IMR-90 (cell line): Measurements from ENCODE around the gene AAGAB. TPM values are rescaled to one million over a fixed set of nuclear protein-coding genes. Genes with fewer than 3 reads are reported as not detected.

ENCODE experiments used
- ATAC-seq: fragments of 200-7000 bp; cut with Tn5 transposase; 2 replicates; pipeline ENCODE4 v1.9.1; 2020; ENCODE audit warnings: low read depth, mild to moderate bottlenecking, moderate library complexity
- BruUV-seq: library from RNA; stranded (reverse); fragments of 400-500 nt; replicated peaks from 2 replicates; lab custom pipeline; 2021; lab: Mats Ljungman, UMichigan
- CTCF ChIA-PET: fragments of 300-600 bp; formaldehyde crosslinking; extraction: SDS; loops from one replicate; lab custom pipeline; 2021; ENCODE audit warnings: antibody characterized with exemption; lab: Yijun Ruan, JAX
- POLR2A ChIA-PET: fragments of 300-600 bp; sonication (Branson Sonifier 250); formaldehyde crosslinking; loops from one replicate; lab custom pipeline; 2022; ENCODE audit warnings: antibody characterized with exemption; ENCODE audit not compliant: unreplicated experiment; lab: Charles Lee
- DNase-seq: peaks from one replicate; pipeline ENCODE4 v3.0.0; 2013
- H2AFZ ChIP-seq: replicated peaks from 2 replicates; pipeline ENCODE3; 2013; ENCODE audit warnings: low read length, mild to moderate bottlenecking; ENCODE audit not compliant: poor library complexity
- H2AK5ac ChIP-seq: 2 replicates; pipeline ENCODE4 v1.6.1; 2013; ENCODE audit warnings: low read depth, low read length, inconsistent platforms
- H2AK9ac ChIP-seq: replicated peaks from 2 replicates; pipeline ENCODE3; 2013; ENCODE audit warnings: mild to moderate bottlenecking, low read depth, low read length, moderate library complexity; ENCODE audit not compliant: poor library complexity
- H2BK120ac ChIP-seq: 2 replicates; pipeline ENCODE4 v1.6.1; 2013; ENCODE audit warnings: low read depth, low read length, inconsistent platforms
- H2BK15ac ChIP-seq: 3 replicates; pipeline ENCODE4 v1.6.1; 2013; ENCODE audit warnings: low read depth, low read length, inconsistent platforms
- H2BK20ac ChIP-seq: 2 replicates; pipeline ENCODE4 v1.6.1; 2013; ENCODE audit warnings: low read depth, mild to moderate bottlenecking, inconsistent platforms, low read length, moderate library complexity
- H2BK5ac ChIP-seq: 2 replicates; pipeline ENCODE4 v1.6.1; 2013; ENCODE audit warnings: mild to moderate bottlenecking, low read depth, low read length, inconsistent platforms; ENCODE audit not compliant: poor library complexity, severe bottlenecking
- H3K14ac ChIP-seq: replicated peaks from 2 replicates; pipeline ENCODE4 v1.6.1; 2013; ENCODE audit warnings: low read depth, low read length, inconsistent platforms
- H3K18ac ChIP-seq: 2 replicates; pipeline ENCODE4 v1.6.1; 2013; ENCODE audit warnings: low read depth, low read length, control low read depth
- H3K23ac ChIP-seq: 2 replicates; pipeline ENCODE4 v1.6.1; 2013; ENCODE audit warnings: low read depth, low read length, inconsistent platforms
- H3K27ac ChIP-seq: 2 replicates; pipeline ENCODE4 v1.5.1; 2013; ENCODE audit warnings: mild to moderate bottlenecking, control low read depth, low read length; ENCODE audit not compliant: insufficient read depth
- H3K27me3 ChIP-seq: 2 replicates; pipeline ENCODE4 v1.6.1; 2013; ENCODE audit warnings: low read length; ENCODE audit not compliant: control insufficient read depth, insufficient read depth
- H3K36me3 ChIP-seq: 2 replicates; pipeline ENCODE4 v1.6.1; 2013; ENCODE audit warnings: low read length, mixed read lengths; ENCODE audit not compliant: control insufficient read depth, insufficient read depth
- H3K4ac ChIP-seq: 2 replicates; pipeline ENCODE4 v1.6.1; 2013; ENCODE audit warnings: low read depth, low read length, inconsistent platforms
- H3K4me1 ChIP-seq: 2 replicates; pipeline ENCODE4 v1.6.1; 2013; ENCODE audit warnings: low read length, mixed read lengths; ENCODE audit not compliant: control insufficient read depth, insufficient read depth
- H3K4me2 ChIP-seq: 2 replicates; pipeline ENCODE4 v1.6.1; 2013; ENCODE audit warnings: low read depth, mild to moderate bottlenecking, control low read depth, low read length, moderate library complexity
- H3K4me3 ChIP-seq: 2 replicates; pipeline ENCODE4 v1.5.1; 2013; ENCODE audit warnings: low read depth, mild to moderate bottlenecking, control low read depth, low read length, moderate library complexity; ENCODE audit not compliant: insufficient read depth
- H3K56ac ChIP-seq: 2 replicates; pipeline ENCODE4 v1.6.1; 2013; ENCODE audit warnings: low read length, inconsistent platforms; ENCODE audit not compliant: insufficient read depth; ENCODE audit errors: extremely low read depth
- H3K79me1 ChIP-seq, 2 experiments: 2 replicates each; pipeline ENCODE4 v1.6.1; 2013; ENCODE audit warnings: low read length in 2 of 2, inconsistent platforms in 1 of 2, low read depth in 1 of 2
- H3K9ac ChIP-seq: 2 replicates; pipeline ENCODE4 v1.6.1; 2013; ENCODE audit warnings: low read depth, low read length, control low read depth
- H3K9me1 ChIP-seq: 2 replicates; pipeline ENCODE4 v1.6.1; 2013; ENCODE audit warnings: low read length, inconsistent platforms; ENCODE audit not compliant: insufficient read depth
- H3K9me3 ChIP-seq: 2 replicates; pipeline ENCODE4 v1.6.1; 2013; ENCODE audit warnings: low read length; ENCODE audit not compliant: control insufficient read depth, insufficient read depth
- H4K20me1 ChIP-seq: 2 replicates; pipeline ENCODE4 v1.6.1; 2013; ENCODE audit warnings: low read length, inconsistent platforms; ENCODE audit not compliant: insufficient read depth
- H4K5ac ChIP-seq: 2 replicates; pipeline ENCODE4 v1.6.1; 2013; ENCODE audit warnings: mild to moderate bottlenecking, low read depth, low read length, control low read depth
- H4K8ac ChIP-seq, 2 experiments: 2 replicates each; pipeline ENCODE4 v1.6.1; 2013; ENCODE audit warnings: low read depth in 2 of 2, low read length in 2 of 2, control low read depth in 1 of 2, inconsistent platforms in 1 of 2
- H4K91ac ChIP-seq: 2 replicates; pipeline ENCODE4 v1.6.1; 2013; ENCODE audit warnings: low read depth, low read length, inconsistent platforms; ENCODE audit not compliant: insufficient read depth
- ELK1 ChIP-seq: fragments of 150-350 bp; IDR thresholded peaks from 2 replicates; pipeline ENCODE4 v1.6.1; 2016; ENCODE audit warnings: low read depth, mild to moderate bottlenecking, low read length, moderate library complexity, borderline replicate concordance
- MAFK ChIP-seq: IDR thresholded peaks from 2 replicates; pipeline ENCODE4 v1.6.1; 2012; ENCODE audit warnings: low read depth, low read length, improper control_type of control experiment
- RCOR1 ChIP-seq: IDR thresholded peaks from 2 replicates; pipeline ENCODE4 v1.6.1; 2012; ENCODE audit warnings: mild to moderate bottlenecking, low read length, improper control_type of control experiment; ENCODE audit not compliant: insufficient replicate concordance
- WGBS, 2 experiments: methylation state at CpG; one replicate each; pipeline versions ENCODE4 v1.1.5 to v1.1.7; 2013; ENCODE audit warnings: missing lambda C conversion rate in 2 of 2; ENCODE audit not compliant: insufficient read length in 1 of 2; ENCODE audit errors: extremely low coverage in 2 of 2; 5-methylcytosine and 5-hydroxymethylcytosine counted together
- dilution Hi-C: fragments of 300-500 bp; cut with HindIII; formaldehyde crosslinking; loops from one replicate; pipeline ENCODE4 v1.14.3; 2018; ENCODE audit warnings: low sequenced_read_pairs; ENCODE audit not compliant: unreplicated experiment
- in situ Hi-C: fragments of 300-500 bp; cut with MboI; formaldehyde crosslinking; loops from 3 replicates; pipeline ENCODE4 v1.14.3; 2019; ENCODE audit warnings: low sequenced_read_pairs, inconsistent platforms, mixed read lengths
- intact Hi-C: fragments of 100-400 bp; cut with micrococcal nuclease; formaldehyde crosslinking; loops from 2 replicates; pipeline ENCODE4 v1.10.0; 2022
- polyA plus RNA-seq, 3 experiments: library from polyadenylated mRNA; depleted of rRNA; stranded (reverse); fragments of >200 nt; gene quantifications; 2 replicates each; pipeline ENCODE4 v1.2.3, GENCODE V29; 2012; ENCODE audit warnings: low replicate concordance in 1 of 3
- total RNA-seq: library from RNA; depleted of rRNA; stranded (reverse); fragments of >200 nt; gene quantifications from 2 replicates; pipeline ENCODE4 v1.2.3, GENCODE V29; 2012

The AAGAB gene
- total and polyA plus RNA-seq, 2 of the 4 experiments (the other 2 are of a cell fraction), result 26.1 to 69.7 TPM

GRCh38 chr15:67198157-67198754, 56.2 kb downstream of the AAGAB start:
- peaks cover 45% of the 10 kb centered on the region for H3K9me1 ChIP-seq
- H3K27me3 ChIP-seq, result no peaks in the 10 kb centered on the region
- H3K9me3 ChIP-seq, result no peaks in the 10 kb centered on the region
- no peak overlapping the region for H2AK9ac ChIP-seq
- peak overlapping the region in 1 of 2 experiments; percentile 54; a peak in 3 of 4 replicates for H4K8ac ChIP-seq
- WGBS, 2 experiments, result 100% methylated on average over 2 of the region's 7 CpGs; no CpG with 5 or more reads in 1 of the 2 experiments
- H2AK5ac ChIP-seq, result peak overlapping the region; percentile 72
- BruUV-seq, result no TSS peak
- peak overlapping the region; percentile 59 for H3K4ac ChIP-seq
- peak overlapping the region; percentile 10 for H2BK120ac ChIP-seq
- peaks cover 33% of the 10 kb centered on the region for H3K4me1 ChIP-seq
- ChIA-PET CTCF (no interaction called here), POLR2A (no interaction called here)
- H4K91ac ChIP-seq, result peak overlapping the region; percentile 12; the same call in 1 of the 2 replicates
- H2BK5ac ChIP-seq, result peak overlapping the region; percentile 60
- peaks cover 22% of the 10 kb centered on the region; the same call in 1 of the 2 replicates for H4K20me1 ChIP-seq
- peak overlapping the region; percentile 47 for H3K27ac ChIP-seq
- H3K4me2 ChIP-seq, result no peak overlapping the region
- H3K9ac ChIP-seq, result no peak overlapping the region
- H3K4me3 ChIP-seq, result no peak overlapping the region
- intact Hi-C loops (loop anchor here (1.0 to 5.0 kb wide), 2 partner anchors 252 to 639 kb away; no protein-coding TSS in a partner anchor), in situ Hi-C loops (loop anchor here (10.0 kb wide), 1 partner anchor 253 kb away; no protein-coding TSS in a partner anchor), dilution Hi-C loops (no loop called here)
- no peak overlapping the region for H2AFZ ChIP-seq
- H3K14ac ChIP-seq, result peak overlapping the region; percentile 32; the same call in 1 of the 2 replicates
- no peak for ATAC-seq
- DNase-seq, result no peak
- peak overlapping the region; percentile 17; the same call in 1 of the 3 replicates for H2BK15ac ChIP-seq
- H4K5ac ChIP-seq, result peak overlapping the region; percentile 40
- peak overlapping the region; percentile 48 for H3K23ac ChIP-seq
- peak overlapping the region; percentile 54 for H2BK20ac ChIP-seq
- peaks cover 4 to 36% of the 10 kb centered on the region in 2 experiments; a peak in 3 of 4 replicates for H3K79me1 ChIP-seq
- peak overlapping the region; percentile 59 for H3K18ac ChIP-seq
- H3K36me3 ChIP-seq, result peaks cover 17% of the 10 kb centered on the region
- TF ChIP-seq MAFK (peak; percentile 53), RCOR1 (no peak), ELK1 (no peak)
- H3K56ac ChIP-seq, result no peak overlapping the region
